ENCODE measurements around the gene SERGEF.

DNA sequence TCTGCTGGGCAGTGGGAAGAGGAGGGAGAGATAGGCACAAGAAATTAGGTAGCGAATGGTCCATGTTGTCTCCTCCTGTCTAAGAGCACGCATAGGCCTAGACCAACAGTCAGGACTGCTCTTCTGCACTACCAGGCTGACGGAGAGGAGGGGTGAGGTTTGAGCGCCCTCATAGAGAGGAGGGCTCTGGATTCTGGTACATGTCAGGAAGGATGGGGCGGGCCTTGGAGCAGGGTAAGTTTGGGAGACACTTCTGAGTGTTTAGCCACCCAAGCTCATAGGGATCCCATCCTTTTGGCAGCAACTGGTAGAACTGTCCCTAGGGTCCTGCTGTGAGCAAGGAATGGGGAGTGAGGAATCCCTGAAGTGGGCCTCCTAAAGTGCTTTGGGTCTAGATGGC is 217.9 kb downstream of the SERGEF start:
- no peak for TF ChIP-seq YY1 (IDR thresholded peaks at IDR 0.05; ENCODE audit: low read depth)
- no peak for TF ChIP-seq CTCF (IDR thresholded peaks at IDR 0.05)
- no peak for TF ChIP-seq GABPA (IDR thresholded peaks at IDR 0.05; ENCODE audit: low read depth)
- TF ChIP-seq RAD21 (IDR thresholded peaks at IDR 0.05; ENCODE audit: low read length): no peak
- no peak for TF ChIP-seq TAF1 (IDR thresholded peaks at IDR 0.05; ENCODE audit: borderline replicate concordance, low read depth, low read length)
- TF ChIP-seq SIN3A (IDR thresholded peaks at IDR 0.05; ENCODE audit: borderline replicate concordance, low read depth, low read length): no peak
- TF ChIP-seq, protein P1, sequence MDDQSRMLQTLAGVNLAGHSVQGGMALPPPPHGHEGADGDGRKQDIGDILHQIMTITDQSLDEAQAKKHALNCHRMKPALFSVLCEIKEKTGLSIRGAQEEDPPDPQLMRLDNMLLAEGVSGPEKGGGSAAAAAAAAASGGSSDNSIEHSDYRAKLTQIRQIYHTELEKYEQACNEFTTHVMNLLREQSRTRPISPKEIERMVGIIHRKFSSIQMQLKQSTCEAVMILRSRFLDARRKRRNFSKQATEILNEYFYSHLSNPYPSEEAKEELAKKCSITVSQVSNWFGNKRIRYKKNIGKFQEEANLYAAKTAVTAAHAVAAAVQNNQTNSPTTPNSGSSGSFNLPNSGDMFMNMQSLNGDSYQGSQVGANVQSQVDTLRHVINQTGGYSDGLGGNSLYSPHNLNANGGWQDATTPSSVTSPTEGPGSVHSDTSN (IDR thresholded peaks at IDR 0.05): no peak
- no peak for TF ChIP-seq RFX5 (IDR thresholded peaks at IDR 0.05; ENCODE audit: low read length)
- TF ChIP-seq MEF2A (IDR thresholded peaks at IDR 0.05; ENCODE audit: borderline replicate concordance, low read depth): no peak
- TF ChIP-seq, protein P2, sequence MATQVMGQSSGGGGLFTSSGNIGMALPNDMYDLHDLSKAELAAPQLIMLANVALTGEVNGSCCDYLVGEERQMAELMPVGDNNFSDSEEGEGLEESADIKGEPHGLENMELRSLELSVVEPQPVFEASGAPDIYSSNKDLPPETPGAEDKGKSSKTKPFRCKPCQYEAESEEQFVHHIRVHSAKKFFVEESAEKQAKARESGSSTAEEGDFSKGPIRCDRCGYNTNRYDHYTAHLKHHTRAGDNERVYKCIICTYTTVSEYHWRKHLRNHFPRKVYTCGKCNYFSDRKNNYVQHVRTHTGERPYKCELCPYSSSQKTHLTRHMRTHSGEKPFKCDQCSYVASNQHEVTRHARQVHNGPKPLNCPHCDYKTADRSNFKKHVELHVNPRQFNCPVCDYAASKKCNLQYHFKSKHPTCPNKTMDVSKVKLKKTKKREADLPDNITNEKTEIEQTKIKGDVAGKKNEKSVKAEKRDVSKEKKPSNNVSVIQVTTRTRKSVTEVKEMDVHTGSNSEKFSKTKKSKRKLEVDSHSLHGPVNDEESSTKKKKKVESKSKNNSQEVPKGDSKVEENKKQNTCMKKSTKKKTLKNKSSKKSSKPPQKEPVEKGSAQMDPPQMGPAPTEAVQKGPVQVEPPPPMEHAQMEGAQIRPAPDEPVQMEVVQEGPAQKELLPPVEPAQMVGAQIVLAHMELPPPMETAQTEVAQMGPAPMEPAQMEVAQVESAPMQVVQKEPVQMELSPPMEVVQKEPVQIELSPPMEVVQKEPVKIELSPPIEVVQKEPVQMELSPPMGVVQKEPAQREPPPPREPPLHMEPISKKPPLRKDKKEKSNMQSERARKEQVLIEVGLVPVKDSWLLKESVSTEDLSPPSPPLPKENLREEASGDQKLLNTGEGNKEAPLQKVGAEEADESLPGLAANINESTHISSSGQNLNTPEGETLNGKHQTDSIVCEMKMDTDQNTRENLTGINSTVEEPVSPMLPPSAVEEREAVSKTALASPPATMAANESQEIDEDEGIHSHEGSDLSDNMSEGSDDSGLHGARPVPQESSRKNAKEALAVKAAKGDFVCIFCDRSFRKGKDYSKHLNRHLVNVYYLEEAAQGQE (IDR thresholded peaks at IDR 0.05; ENCODE audit: low read depth, low read length): no peak
- TF ChIP-seq POLR2AphosphoS5 (IDR thresholded peaks at IDR 0.05; ENCODE audit: low read depth, low read length): no peak
- TF ChIP-seq JUND (IDR thresholded peaks at IDR 0.05): no peak
- TF ChIP-seq MAX (IDR thresholded peaks at IDR 0.05; ENCODE audit: low read depth): no peak
- no peak for TF ChIP-seq EP300 (IDR thresholded peaks at IDR 0.05; ENCODE audit: borderline replicate concordance in 1 of 2, low read depth in 1 of 2, low read length in 1 of 2)

All from SK-N-SH (cell line).